BLaER1 treated with 17β-estradiol and CSF1 and Interleukin-3, amounts not matched to agents 10 nM and 100 nM (cell line): ENCODE data around the gene CCDC187.

Experiments used
- H3K27ac ChIP-seq, 11 experiments: shearing (Covaris generic); formaldehyde crosslinking; 2 replicates each; pipeline ENCODE4 v1.8.1; 2022
- H3K27me3 ChIP-seq, 11 experiments: shearing (Covaris generic); formaldehyde crosslinking; 2 replicates each; pipeline ENCODE4 v1.8.1; 2022
- H3K36me3 ChIP-seq, 11 experiments: shearing (Covaris generic); formaldehyde crosslinking; 2 replicates each; pipeline ENCODE4 v1.8.1; 2022
- H3K4me1 ChIP-seq, 10 experiments: shearing (Covaris generic); formaldehyde crosslinking; 2 replicates each; pipeline ENCODE4 v1.8.1; 2022
- H3K4me2 ChIP-seq, 11 experiments: shearing (Covaris generic); formaldehyde crosslinking; 2 replicates each; pipeline ENCODE4 v1.8.1; 2022
- H3K4me3 ChIP-seq, 10 experiments: shearing (Covaris generic); formaldehyde crosslinking; 2 replicates each; pipeline ENCODE4 v1.8.1; 2022
- H3K9ac ChIP-seq, 11 experiments: shearing (Covaris generic); formaldehyde crosslinking; 2 replicates each; pipeline ENCODE4 v1.8.1; 2022
- H3K9me3 ChIP-seq, 11 experiments: shearing (Covaris generic); formaldehyde crosslinking; replicated peaks in 1 of 11; 2 replicates each; pipeline ENCODE4 v1.8.1; 2022
- H4K20me1 ChIP-seq, 11 experiments: shearing (Covaris generic); formaldehyde crosslinking; 2 replicates each; pipeline ENCODE4 v1.8.1; 2022
- Cebpa-rat ChIP-seq, 11 experiments: shearing (Covaris generic); IDR thresholded peaks; 2 replicates each; pipeline ENCODE4 v1.8.1; 2022

CCDC187 gene

GRCh38 chr9:136253246-136254130 lies 50.4 kb downstream of the CCDC187 start:
- no peak overlapping the region for H3K4me2 ChIP-seq
- H3K27me3 ChIP-seq: no peaks in the 10 kb centered on the region
- H3K9me3 ChIP-seq: no peaks in the 10 kb centered on the region

GRCh38 chr9:136252846-136253245 lies 51.0 kb downstream of the CCDC187 start:
- peaks cover 0 to 13% (median 0%) of the 10 kb centered on the region in 11 experiments; a peak in 1 of 22 replicates for H4K20me1 ChIP-seq
- no peaks in the 10 kb centered on the region for H3K36me3 ChIP-seq
- H3K27me3 ChIP-seq: no peaks in the 10 kb centered on the region

More at GRCh38 chr9:136253246-136254130, 50.4 kb downstream of the CCDC187 start:
- no peak overlapping the region for H3K4me3 ChIP-seq
- no peak overlapping the region for H3K9ac ChIP-seq
- 0 out of 22 replicates have a peak overlapping the region, but pooled peaks of 1 of the 11 experiments have one; percentile 22 for H3K27ac ChIP-seq
- TF ChIP-seq Cebpa-rat (IDR thresholded peaks at IDR 0.05): no peak
- no peaks in the 10 kb centered on the region for H3K36me3 ChIP-seq
- H4K20me1 ChIP-seq: 0 out of 22 replicates have a peak, but pooled peaks cover 0 to 8% (median 0%) of the 10 kb centered on the region in 11 experiments
- peaks cover 44 to 81% (median 66%) of the 10 kb centered on the region in 10 experiments for H3K4me1 ChIP-seq

DNA sequence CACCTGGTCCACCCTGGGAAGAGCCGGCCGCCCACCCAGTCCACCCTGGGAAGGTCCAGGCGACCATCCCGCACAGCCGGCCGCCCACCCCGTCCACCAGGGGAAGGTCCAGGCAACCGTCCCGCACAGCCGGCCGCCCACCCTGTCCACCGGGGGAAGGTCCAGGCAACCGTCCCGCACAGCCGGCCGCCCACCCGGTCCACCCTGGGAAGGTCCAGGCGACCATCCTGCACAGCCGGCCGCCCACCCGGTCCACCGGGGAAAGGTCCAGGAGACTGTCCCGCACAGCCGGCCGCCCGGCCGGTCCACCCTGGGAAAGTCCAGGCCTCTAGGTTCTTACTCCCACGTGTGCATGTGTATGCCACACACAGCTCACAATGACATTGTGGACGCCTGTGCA lies 51.6 kb downstream of the CCDC187 start:
- Histone ChIP-seq H3K9ac (no peak overlapping the region), H3K4me1 (peaks cover 32 to 81% (median 64%) of the 10 kb centered on the region in 10 experiments), H3K36me3 (no peaks in the 10 kb centered on the region), H3K27me3 (no peaks in the 10 kb centered on the region), H3K4me3 (no peak overlapping the region), H4K20me1 (peaks cover 0 to 13% (median 0%) of the 10 kb centered on the region in 11 experiments; a peak in 1 of 22 replicates), H3K4me2 (peak overlapping the region in 8 of 11 experiments; percentile 6 to 62 (median 46); a peak in 10 of 22 replicates), H3K9me3 (no peaks in the 10 kb centered on the region), H3K27ac (peak overlapping the region in 1 of 11 experiments; percentile 22; a peak in 1 of 22 replicates)
- TF ChIP-seq Cebpa-rat (IDR thresholded peaks at IDR 0.05): no peak

More at GRCh38 chr9:136252846-136253245, 51.0 kb downstream of the CCDC187 start:
- peak overlapping the region in 1 of 11 experiments; percentile 22; a peak in 1 of 22 replicates for H3K27ac ChIP-seq
- H3K9me3 ChIP-seq: no peaks in the 10 kb centered on the region
- peaks cover 38 to 81% (median 64%) of the 10 kb centered on the region in 10 experiments for H3K4me1 ChIP-seq
- peak overlapping the region in 7 of 11 experiments; percentile 6 to 62 (median 40); a peak in 6 of 22 replicates for H3K4me2 ChIP-seq
- H3K4me3 ChIP-seq: no peak overlapping the region
- no peak for TF ChIP-seq Cebpa-rat (IDR thresholded peaks at IDR 0.05)
- no peak overlapping the region for H3K9ac ChIP-seq

GRCh38 chr9:136251264-136252115 lies 52.4 kb downstream of the CCDC187 start:
- Histone ChIP-seq H3K27me3 (peaks cover 0 to 8% (median 0%) of the 10 kb centered on the region in 11 experiments; a peak in 2 of 22 replicates), H3K9ac (peak overlapping the region in 5 of 11 experiments; percentile 1 to 47 (median 16); a peak in 4 of 22 replicates), H3K9me3 (no peaks in the 10 kb centered on the region), H4K20me1 (peaks cover 0 to 13% (median 0%) of the 10 kb centered on the region in 11 experiments; a peak in 1 of 22 replicates), H3K4me2 (peak overlapping the region; percentile 27 to 78 (median 62)), H3K27ac (peak overlapping the region in 5 of 11 experiments; percentile 8 to 53 (median 32); a peak in 5 of 22 replicates), H3K36me3 (no peaks in the 10 kb centered on the region), H3K4me3 (no peak overlapping the region), H3K4me1 (peaks cover 34 to 81% (median 64%) of the 10 kb centered on the region in 10 experiments)
- no peak for TF ChIP-seq Cebpa-rat (IDR thresholded peaks at IDR 0.05)

DNA sequence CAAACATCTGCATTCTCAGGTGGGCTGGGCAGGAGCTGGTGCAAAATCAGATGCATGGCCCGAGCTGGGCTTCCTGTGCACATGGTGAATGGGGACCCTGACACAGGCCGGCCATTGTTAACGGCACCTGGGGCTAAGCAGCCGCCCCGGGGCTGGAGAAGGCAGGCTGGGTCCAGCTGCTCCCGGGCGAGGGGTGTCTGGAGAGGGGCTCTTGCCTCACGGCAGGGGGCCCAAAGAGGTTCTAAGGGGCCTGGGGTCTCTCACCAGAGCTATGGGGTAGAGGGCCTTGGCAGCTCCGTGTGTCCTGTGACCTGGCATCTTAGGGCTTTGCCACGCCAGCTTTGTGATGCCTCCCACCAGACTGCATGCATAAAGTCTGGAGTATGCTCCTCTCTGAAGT lies 53.2 kb downstream of the CCDC187 start:
- H3K36me3 ChIP-seq: no peaks in the 10 kb centered on the region
- H3K27me3 ChIP-seq: peaks cover 0 to 12% (median 0%) of the 10 kb centered on the region in 11 experiments; a peak in 2 of 22 replicates
- H4K20me1 ChIP-seq: peaks cover 0 to 13% (median 0%) of the 10 kb centered on the region in 11 experiments; a peak in 1 of 22 replicates
- H3K4me2 ChIP-seq: peak overlapping the region in 10 of 11 experiments; percentile 51 to 78 (median 62); a peak in 19 of 22 replicates
- H3K9ac ChIP-seq: peak overlapping the region in 4 of 11 experiments; percentile 1 to 19 (median 10); a peak in 2 of 22 replicates
- H3K4me3 ChIP-seq: no peak overlapping the region
- TF ChIP-seq Cebpa-rat (IDR thresholded peaks at IDR 0.05): no peak
- H3K27ac ChIP-seq: peak overlapping the region in 5 of 11 experiments; percentile 8 to 53 (median 32); a peak in 4 of 22 replicates
- H3K4me1 ChIP-seq: peaks cover 33 to 79% (median 62%) of the 10 kb centered on the region in 10 experiments
- H3K9me3 ChIP-seq: no peaks in the 10 kb centered on the region

- Histone ChIP-seq H3K4me1 (peaks cover 29 to 73% (median 58%) of the 10 kb centered on the region in 10 experiments), H3K4me2 (peak overlapping the region in 5 of 11 experiments; percentile 59 to 76 (median 67); a peak in 7 of 22 replicates), H3K36me3 (no peaks in the 10 kb centered on the region), H3K27me3 (peaks cover 0 to 12% (median 0%) of the 10 kb centered on the region in 11 experiments; a peak in 2 of 22 replicates), H3K4me3 (no peak overlapping the region), H3K9me3 (no peaks in the 10 kb centered on the region), H3K9ac (no peak overlapping the region), H3K27ac (peak overlapping the region in 1 of 11 experiments; percentile 53; a peak in 1 of 22 replicates), H4K20me1 (peaks cover 0 to 17% (median 4%) of the 10 kb centered on the region in 11 experiments; a peak in 12 of 22 replicates)
- TF ChIP-seq Cebpa-rat (IDR thresholded peaks at IDR 0.05): no peak
These were observed 53.9 kb downstream of the CCDC187 start for GRCh38 chr9:136249877-136250559.

DNA sequence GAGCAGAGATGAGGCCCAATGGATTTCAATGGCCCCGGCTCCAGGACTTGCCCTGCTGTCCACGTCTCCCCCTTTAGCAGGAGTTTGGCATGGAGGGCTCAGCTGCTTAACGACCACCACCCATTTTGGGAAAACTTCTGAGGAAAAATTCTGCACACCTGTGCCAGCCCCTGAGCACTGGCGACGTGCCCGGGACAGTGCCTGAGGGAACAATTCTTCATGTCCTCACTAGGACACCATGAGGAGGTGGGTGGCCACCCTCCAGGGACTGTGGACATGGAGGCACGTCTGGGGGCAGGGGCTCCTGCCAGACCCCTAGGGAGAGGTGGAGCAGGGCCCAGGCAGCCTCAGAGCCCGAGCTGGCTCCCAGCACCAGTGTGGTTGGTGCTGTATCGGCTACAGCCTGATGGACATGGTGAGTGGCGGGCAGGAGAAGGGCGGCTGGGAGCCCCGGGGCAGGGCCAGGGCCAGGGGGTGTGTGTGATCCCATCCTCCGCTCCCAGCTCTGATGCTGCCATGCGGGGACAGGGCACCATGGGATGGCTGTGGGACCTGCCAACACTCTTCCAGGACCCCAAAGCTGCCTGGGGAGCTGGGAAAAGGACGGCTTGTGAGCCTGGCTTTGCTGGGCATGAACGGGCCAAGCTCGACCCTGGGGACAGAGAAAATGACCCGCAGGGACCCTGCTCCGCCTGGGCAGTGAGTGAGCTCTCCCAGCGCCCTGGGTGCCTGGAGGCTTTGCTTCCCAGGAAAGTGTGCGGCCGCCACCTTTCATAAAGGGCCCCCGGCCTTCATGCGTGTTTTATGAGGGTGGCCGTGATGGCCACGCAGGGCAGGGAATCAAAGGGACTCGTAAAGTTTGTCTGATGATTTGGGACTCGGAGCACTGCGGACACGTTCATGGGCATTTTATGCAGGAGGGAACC lies 54.7 kb downstream of the CCDC187 start:
- no peak overlapping the region for H3K4me2 ChIP-seq
- no peak overlapping the region for H3K27ac ChIP-seq
- H3K9me3 ChIP-seq: no peaks in the 10 kb centered on the region
- H3K9ac ChIP-seq: no peak overlapping the region
- H3K4me1 ChIP-seq: peaks cover 32 to 73% (median 63%) of the 10 kb centered on the region in 10 experiments
- no peak overlapping the region for H3K4me3 ChIP-seq
- no peaks in the 10 kb centered on the region for H3K36me3 ChIP-seq
- no peak for TF ChIP-seq Cebpa-rat (IDR thresholded peaks at IDR 0.05)
- H4K20me1 ChIP-seq: peaks cover 0 to 25% (median 12%) of the 10 kb centered on the region in 11 experiments; a peak in 16 of 22 replicates
- peaks cover 0 to 12% (median 0%) of the 10 kb centered on the region in 11 experiments; a peak in 2 of 22 replicates for H3K27me3 ChIP-seq
